GM19043 (cell line): ENCODE data around the gene STX7.

Experiments used
- ATAC-seq: cut with Tn5 transposase; IDR thresholded peaks from one replicate; pipeline ENCODE4 v1.9.1; 2021; ENCODE audit warnings: low read depth; ENCODE audit not compliant: unreplicated experiment

STX7 gene

DNA sequence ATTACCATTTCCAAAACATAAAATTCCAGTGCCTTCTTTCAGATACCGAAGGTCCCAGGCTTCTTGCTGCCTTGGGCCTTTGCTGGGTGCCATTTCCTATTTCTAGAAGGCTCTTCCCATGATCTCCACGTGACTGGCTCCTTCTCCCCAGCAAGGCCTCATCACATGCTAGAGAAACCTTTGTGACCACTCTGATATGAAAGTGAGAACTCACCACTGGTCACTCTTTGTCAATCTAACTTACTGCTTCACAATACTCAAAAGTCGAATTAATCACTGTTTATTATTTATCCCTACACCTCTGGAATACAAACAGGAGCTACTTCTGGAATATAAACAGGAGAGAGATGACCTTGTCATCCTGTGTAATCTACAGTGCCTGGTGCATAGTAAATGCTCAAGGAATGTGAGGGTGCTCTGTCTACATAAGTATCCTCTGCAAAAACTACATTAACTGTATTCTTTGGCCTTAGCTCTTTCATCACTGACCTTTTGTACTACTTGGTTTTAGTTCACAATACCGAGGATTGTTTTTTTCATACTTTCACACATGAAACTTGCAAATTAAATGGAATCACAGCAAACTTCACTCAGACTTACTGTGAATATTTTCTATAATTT is 1.6 kb downstream of the STX7 start:
- peak; percentile 15 for ATAC-seq

DNA sequence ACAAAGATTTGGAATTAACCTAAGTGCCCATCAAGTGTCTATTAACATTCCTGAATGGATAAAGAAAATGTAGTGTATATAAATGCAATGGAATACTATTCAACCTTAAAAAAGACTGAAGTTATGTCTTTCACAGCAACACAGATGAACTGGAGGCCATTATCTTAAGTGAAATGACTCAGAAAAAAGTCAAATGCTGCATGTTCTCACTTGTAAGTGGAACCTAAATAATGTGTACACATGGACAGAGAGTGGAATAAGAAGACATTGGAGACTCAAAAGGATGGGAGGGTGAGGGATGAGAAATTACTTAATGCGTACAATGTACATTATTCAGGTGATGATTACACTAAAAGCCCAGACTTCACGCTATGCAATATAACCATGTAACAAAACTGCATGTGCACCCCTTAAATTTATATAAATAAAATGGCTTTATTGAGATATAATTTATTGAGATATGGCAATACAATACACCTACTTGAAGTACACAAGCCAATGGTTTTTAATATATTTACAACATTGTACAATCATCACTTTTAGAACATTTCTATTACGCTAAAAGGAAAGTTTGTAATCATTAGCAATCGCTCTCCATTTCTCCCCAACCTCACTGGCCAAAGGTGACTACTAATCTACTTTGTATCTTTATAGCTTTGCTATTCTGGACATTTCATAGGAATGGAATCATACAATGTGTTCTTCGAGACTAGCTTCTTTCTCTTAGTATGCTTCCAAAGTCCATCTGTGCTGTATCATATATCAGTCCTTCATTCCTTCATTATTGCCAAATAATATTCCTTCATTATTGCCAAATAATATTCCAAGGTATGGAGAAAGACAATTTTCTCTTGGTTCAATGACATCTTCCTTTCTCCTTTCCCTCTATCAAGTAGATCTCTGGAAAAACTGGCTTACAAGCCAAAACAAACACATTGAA is 5.8 kb downstream of the STX7 start:
- no peak for ATAC-seq

DNA sequence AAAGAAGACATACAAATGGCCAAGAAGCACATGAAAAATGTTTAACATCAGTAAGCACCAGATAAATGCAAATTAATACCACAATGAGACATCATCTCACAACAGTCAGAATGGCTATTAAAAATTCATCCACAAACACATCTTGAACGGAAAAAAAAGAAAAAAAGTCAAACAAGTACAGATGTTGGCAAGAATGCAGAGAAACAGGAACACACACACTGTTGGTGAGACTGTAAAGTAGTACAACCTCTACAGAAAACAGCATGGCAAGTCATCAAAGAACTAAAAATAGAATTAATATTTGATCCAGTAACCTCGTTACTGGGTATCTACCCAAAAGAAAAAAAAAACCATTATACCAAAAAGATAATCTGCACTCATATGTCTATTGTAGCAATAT is 6.5 kb downstream of the STX7 start:
- ATAC-seq = no peak

DNA sequence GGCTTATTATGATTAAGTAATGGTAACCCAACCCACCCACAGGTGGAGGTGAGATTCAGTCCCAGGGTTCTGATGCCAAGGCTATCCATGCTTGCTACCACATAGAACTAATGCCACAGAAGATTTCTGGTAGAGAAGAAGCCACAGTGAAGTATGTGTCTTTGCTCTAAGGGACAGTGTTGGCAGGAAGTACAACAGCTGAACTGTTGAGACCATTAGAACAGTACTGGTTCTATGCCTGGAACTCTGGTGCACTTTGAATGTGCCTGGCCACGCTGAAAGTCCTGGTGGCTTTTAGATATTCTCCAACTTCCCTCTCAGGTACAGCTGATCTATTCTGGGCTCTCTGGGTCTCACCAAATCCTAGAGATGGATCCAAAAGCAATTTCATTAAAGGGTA is 7.8 kb downstream of the STX7 start:
- ATAC-seq = peak; percentile 47

DNA sequence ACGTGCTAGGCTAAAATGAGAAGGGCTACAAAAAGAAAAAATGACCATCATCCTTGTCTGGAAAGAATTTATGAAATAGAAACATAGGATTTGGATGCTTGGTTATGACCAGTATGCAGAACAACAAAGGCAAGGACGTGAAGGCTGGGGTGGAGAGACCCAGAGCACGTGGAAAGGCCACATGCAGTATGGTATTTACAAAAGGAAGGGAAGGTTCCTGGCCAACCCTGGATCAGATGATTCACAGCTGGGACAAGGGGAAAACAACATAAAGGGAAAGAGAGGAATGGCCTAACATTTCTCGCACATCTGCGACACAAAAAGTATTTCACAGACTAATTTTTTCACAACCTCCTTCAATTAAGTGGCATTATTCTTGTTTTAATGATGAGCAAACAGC is 8.2 kb downstream of the STX7 start:
- no peak for ATAC-seq

DNA sequence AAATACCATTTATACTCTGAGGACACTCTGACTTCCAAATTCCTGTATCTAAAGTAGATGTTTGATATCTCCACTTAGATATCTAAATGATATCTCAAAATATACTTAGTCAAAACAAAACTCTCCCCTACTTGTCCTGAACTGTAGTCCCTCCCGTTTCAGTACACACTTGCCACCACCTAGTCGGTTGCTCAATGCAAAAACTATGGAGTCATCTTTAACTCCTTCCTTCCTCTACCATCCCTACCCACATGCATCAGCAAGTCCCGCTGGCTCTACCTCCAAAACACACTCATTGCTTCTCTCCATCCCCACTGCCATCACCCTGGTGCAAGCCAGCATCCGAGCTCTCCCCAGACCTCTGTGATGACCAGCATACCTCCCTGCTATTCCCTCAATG is 13.2 kb downstream of the STX7 start:
- ATAC-seq = no peak

DNA sequence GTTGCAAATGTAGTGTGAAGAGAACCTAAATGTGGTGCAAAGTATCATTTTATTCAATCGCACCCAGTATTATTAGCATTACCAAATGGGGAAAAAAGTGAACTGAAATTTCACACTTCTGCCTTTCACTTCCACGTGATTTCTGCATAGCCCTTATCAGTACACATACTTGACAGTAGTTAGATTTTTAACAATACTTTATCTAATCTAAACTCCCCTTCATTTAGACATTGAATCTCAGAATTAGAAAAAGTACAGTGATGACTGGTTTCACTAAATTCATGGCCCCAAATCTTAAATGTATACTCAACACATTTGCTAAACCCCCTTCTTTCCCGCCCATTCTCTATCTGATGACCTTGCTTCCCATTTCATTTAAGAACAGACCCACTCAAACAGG is 14.3 kb downstream of the STX7 start:
- ATAC-seq = peak; percentile 36

DNA sequence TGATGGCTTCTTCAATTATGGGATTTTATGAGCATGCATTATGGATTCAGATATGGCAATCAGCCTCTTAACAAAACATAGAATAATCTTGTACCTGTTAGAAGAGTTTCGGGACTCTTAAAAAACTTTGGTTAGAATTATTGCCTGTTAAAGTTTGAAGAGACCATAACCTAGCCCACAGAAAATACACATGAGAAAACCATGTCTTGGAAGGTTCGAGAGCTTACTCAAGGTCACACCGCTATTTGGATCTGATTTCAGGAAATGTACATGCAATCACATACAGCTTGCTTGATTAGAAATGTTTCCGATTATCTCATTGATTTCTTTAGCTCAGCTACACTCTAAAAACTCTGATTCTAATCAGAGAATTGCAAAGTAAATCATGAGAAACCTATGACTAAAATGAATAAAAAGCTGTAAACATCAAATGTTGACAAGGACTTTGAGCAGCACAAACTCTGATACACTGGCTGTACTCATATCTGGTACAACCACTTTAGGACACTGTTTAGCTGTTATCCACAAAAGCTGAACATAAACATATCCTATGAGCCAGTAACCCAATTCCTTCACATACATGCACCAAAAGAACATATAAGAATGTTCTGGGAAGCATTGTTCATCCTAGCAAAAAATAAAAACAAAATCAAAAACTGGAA is 16.3 kb downstream of the STX7 start:
- no peak for ATAC-seq

DNA sequence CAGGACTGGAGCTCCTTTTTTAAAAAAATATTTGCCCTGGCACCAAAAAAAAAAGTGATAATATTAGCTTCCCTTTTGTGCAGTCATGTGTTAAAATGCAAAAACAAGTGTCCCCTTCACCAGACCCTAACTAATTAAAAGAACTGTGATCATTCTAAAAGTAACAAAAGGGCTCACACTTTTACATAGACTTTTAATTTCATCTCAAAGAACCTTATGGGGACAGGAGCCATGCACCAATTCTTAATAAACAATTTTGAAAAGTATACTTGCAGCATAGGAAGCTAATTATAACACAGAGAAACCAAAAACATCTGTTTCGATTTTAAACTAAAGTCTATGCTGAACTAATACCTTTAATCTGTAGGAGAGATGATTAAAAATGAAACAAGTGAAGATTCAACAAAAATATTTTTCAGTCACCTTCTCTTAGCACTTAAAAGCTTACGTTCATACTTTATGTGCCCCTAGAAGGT is 17.3 kb downstream of the STX7 start:
- ATAC-seq = peak; percentile 49

DNA sequence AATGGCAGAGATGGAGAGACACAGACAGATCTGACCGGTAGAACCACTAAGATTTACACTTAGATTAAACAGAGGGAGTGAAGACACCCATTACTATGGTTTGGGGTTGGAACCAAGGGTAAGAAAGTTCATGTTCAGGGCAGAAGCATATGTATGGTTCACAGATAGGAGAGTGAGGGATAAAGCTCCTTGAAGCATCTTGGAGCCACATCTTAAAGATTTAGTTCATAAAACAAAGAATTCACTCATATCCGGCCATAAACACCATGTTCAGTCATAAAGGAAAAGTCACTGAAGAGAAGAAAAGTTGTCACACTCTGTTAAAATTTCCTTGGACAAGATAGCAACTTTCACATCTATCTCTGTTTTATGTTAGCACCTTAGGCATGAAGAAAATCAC is 18.0 kb downstream of the STX7 start:
- ATAC-seq = peak; percentile 24

DNA sequence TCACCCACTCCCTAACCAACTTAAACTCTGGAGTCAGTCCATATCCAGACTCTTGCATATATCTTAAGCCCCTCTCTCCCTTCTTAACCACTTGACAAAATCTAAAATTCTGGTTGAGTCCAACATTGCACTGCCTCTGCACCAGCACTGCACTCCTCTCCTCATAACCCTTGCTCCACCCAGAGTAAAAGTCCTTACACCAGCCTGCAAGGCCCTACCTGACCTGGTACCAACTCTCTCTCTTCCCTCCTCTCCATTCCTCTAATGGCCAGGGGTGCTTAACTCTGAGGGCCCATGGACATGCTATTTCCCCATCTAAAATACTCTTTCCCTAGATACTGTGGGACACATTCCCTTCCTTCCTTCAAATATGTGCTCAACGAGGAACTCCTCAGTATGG is 21.0 kb downstream of the STX7 start:
- no peak for ATAC-seq

DNA sequence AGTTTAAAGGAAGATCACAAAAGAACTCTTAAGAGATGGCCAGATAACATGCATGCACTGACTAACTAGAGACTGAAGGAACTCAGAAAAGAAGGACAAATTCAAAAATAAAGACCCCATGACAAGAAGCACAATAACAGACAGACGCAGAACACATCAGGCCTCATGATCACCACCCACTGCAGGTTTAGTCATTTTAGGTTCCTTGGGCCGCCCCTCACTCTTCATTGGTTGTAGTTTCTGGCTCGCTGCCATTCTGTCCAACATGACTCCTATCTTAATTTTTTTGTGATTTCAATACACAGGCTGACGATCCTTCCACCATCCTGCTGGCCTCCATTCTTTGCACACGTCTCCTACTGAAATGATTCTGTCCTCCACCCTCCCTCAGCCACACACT is 21.6 kb downstream of the STX7 start:
- no peak for ATAC-seq

DNA sequence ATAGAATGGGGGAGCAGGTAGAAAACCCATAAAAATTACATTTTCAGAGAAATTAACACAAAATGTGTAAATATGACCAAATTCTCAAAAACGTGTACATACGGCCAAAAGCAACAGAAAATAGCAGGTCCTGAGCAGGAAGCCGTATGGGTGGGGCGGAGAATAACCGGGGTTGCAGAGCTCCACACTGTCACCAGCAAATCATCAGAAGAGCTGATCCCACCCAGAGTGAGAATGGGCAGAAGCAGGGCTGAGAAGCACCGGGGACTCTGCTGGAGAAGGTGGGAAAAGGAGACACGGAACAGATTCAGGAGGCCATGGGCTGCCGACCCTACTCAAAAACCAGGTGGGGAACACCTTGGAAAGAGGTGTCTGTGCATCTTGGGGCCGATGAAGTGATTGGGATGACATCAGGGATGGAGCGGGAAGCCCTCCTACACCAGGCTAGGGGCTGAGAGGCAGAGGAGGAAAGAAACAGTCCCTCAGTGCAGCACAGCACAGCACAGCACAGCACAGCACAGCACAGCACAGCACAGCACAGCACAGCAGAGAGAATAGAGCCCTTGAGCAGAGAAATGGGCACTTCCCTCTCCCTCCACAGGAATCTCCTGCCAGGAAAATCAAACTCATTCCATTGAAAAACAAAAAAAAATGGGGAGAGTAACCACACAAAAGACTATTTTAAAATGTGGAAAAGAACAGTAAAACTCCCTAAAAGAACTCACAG is 22.3 kb downstream of the STX7 start:
- peak; percentile 57 for ATAC-seq

DNA sequence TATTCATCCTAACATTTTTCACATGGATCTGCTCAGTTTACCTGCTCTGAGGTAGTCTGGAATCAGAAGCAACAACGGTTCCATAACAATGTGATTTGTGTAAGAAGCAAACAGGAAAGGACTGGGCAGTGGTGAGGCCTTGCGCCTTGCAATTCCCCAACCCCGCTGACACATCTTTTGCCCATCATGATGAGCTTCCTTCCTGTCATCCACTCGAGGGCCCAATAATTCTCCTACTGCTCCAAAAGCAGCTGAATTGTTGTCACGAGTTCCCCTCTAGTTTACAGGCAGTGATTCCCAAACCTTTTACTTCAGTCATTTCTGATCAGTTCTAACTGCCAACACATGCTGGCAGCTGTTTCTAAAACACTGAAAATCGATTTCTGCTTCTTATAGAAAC is 22.9 kb downstream of the STX7 start:
- ATAC-seq = peak; percentile 32

DNA sequence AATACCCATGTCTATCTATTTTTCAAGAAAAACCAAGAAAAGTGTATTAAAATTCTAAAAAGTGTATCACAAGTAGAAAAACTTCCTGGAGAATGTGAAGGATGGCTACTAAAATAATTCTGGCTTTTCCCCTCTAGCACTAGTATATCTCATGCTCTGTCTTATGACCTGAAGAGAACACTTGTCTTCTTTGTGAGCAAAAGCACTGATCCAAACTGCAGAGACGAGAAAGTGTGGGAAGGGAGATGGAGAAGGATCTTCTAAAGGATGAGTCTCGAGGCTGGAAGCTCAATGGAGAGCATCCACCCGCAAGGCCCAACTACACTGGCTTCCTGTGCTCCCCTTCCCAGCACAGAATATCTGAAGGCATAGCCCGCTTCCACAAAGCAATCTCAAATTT is 23.5 kb downstream of the STX7 start:
- no peak for ATAC-seq

DNA sequence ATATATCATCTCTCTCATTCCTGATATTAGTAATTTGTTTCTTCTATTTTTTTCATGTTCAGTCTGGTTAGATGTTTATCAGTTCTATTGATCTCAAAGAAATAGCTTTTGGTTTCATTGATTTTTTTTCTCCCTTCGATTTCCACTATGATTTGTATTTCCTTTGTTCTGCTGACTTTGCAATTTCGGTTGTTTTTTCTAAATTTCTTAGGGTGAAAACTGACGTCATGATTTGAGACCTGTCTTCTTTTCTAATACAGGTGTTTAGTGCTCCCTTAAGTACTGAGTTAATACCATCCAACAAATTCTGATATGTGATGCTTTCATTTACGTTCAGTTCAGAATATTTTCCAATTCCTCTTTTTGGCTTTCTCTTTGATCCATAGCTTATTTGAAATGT is 25.2 kb downstream of the STX7 start:
- ATAC-seq = no peak

DNA sequence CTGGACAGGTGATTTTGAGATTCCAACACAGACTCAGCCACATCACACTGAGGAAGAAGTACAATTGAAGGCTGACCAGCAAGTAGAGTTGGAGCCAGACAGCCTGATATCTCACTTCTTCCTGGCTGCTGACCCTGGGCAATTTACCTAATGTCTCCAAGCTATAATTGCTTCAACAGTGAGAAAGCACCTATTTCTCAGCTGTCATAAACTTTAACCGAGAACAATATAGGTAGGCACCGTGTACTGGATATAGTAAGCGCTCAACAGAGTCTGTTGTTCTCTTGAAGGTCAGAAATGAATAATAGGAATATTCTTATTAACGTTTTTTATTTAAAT is 28.3 kb downstream of the STX7 start:
- no peak for ATAC-seq

DNA sequence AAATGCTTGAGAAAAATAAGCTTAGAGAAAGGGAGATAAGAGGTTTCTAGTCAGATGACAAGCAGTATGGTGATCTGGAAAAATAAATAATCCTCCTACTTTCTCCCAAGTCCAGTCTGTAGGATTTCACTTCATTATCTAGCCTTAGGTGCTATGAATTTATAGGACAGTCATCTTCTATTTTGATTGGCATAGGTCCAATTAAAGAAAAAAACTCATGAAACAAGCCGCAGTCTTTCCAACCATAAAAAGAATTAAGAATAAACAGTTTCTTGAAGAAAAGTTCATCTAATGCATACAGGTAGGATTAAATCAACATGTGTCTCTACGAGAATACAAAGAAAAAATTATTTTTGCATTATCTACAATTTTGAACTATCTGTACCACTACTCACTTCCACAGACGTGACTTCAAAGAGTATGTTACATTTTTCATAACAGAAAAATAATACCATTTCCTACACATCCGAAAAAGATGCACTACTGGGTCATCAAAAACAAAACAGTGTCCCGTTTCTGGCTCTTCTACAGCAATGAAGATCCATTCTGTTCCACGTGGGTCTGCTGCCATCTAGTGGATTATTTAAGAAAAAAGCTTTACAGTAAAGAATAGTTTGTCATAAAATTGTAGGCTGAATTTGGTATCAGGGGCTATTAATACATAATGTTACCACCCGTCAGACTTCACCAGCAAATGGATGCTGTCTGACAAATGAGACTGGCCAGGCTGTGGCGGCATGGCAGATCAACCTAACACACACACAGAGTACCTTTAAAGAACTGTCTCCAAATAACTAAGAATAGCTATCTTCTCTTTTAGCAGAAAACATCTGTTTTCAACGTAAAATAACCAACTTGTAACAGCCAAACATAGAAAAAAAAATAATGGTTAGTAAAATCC is 28.9 kb downstream of the STX7 start:
- ATAC-seq = peak; percentile 76

DNA sequence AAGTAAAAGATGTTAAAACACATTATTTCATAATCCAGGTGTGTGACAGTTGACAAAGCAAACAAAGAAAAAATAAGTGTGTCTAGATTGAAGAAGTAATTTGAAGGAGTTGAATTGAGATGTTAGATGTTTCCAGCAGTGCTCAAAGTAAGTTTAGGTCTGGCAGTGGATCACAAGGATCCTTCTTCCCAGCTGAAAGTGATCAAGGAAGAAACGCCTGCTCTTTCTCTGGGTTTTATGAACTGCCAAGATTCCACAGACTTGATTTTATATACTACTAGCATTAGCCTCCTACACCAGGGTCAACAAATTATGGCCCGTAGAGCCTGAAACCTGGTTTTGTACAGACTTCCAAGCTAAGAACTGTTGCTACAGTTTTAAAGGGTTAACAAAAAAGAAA is 30.3 kb downstream of the STX7 start:
- no peak for ATAC-seq

DNA sequence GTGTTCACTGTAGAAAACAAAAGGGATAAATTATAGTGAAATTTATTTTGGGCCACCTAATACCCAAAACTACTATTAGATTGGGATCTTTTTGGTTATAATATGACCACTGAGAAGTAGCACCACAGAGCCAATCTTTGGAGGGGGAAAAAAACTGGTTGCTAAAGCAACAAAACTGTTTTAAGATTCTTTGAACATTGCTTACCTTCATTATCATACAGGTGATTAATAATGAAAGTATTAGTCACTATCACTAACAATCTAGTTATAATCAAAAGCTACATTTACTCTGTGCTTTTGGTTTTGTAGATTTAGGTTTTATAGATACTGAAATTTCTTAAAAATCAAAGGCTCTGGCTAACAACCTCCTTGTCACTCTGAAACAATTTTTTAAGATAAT is 31.7 kb downstream of the STX7 start:
- ATAC-seq = no peak
